GM21529 (cell line): Measurements from ENCODE around the gene ANKRD18B.
A peak's percentile ranks its signal among the peaks of the same experiment; 100 is the strongest.
"Not testable (repeated sequence)": the region's sequence is repeated elsewhere in the genome, so short reads cannot be mapped to it uniquely, and the experiment has no call there.

ENCODE experiments used
- ATAC-seq: cut with Tn5 transposase; IDR thresholded peaks from one replicate; pipeline ENCODE4 v1.9.1; 2021; ENCODE audit not compliant: unreplicated experiment

Gene ANKRD18B

DNA sequence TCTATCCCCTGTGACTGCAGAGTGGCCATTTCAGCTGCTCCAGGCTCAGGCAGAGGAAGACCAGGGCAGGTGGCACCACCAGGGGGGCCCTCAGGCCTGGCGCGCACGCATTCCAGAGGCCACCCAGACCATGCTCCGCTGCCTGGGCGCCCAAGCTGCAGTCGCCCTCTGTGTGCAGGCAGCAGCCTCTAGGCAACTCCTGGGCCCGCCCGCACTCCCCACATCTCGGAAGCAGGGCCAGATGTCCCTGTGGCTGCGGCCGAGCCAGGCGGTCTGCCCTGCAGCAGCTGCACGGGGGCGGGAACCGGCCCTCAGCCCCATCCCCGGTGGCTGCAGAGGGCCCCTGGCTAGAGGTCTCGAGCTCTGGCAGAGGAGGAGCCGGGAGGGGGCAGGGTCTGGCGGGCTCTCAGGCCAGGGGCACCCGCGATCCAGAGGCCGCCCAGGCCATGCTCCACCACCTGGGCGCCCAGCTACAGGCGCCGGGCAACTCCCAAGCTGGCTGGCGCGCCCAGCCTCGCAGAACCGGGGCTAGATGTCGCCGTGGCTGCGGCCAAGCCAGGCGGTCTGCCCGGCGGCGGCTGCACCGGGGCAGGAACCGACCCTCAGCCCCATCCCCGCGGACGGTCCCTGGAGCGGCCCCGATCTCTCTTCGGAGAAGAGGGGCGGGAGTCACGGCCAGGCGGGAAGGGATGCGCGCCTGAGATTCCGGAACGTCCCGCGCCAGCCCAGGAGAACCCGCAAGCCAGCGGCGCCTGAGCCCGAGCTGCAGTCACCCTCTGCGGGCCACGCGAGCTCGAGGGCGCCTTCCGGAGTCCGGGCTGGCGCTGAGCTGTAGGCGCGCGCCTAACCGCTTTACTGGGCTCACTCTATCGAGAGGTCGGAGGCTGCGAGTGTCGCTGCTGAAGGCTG is at the start of gene ANKRD18B:
Gene ANKRD18B (plus strand): TSS at position 855 of the 909 bp plus-strand sequence. CDS start 239 bp downstream, outside the sequence.
- not testable (repeated sequence) for ATAC-seq

DNA sequence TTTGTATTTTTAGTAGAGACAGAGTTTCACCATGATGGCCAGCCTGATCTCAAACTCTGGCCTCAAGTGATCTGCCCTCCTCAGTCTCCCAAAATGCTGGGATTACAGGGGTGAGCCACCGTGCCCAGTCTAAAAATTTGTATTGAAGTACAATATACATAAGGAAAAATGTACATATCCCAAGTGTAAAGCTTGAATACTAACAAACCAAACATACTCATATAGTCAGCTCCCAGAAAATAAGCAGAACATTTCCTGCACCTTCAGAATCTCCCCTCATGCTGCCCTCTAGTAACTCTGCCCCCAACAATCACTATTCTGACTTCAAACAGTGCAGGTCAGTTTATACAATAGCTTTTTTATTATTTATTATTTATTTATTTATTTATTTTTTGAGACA is 48.7 kb upstream of the ANKRD18B start:
- no peak for ATAC-seq

DNA sequence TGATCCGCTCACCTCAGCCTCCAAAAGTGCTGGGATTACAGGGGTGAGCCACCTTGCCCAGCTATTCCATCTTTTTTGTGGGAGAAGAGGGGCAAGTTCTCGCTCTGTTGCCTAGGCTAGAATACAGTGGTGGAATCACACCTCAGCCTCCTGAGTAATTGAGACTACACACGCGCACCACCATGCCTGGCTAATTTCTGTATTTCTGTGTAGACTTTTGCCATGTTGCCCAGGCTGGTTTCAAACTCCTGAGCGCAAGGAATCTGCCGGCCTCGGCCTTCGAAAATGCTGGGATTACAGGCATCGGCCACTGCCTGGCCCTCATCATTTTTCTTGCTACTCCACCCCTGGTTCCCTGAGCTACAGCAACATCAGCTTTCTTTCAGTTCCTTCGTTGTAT is 47.5 kb upstream of the ANKRD18B start:
- no peak for ATAC-seq

DNA sequence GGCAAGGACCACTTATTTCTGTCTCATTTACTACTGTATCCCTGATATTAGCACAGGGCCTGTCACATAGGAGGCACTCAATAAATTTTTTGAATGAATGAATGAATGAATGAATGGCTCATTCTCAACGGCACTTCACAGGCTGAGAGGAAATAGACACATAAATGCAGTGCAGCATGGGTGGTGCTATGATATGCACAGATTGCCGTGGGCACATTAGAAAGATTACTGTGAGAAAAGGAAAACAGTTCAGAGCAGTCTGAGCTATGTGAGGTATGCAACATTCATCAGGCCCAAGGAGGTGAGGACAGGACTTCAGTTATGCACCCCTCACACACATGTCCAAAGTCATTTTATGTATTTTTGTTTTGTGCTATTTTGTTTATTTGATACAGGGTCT is 43.9 kb upstream of the ANKRD18B start:
- ATAC-seq: no peak

DNA sequence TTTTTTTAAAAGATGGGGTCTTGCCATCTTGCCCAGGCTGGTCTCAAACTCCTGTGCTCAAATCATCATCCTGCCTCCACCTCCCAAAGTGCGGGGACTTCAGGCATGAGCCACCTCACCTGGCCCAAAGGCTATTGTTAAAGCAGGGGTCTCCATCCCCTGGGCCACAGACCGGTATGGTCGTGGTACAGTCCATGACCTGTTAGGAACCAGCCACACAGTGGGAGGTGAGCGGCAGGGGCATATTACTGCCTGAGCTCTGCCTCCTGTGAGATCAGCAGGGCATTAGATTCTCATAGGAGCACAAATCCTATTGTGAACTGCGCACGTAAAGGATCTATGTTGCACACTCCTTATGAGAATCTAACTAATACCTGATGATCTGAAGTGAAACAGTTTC is 43.1 kb upstream of the ANKRD18B start:
- no peak for ATAC-seq

DNA sequence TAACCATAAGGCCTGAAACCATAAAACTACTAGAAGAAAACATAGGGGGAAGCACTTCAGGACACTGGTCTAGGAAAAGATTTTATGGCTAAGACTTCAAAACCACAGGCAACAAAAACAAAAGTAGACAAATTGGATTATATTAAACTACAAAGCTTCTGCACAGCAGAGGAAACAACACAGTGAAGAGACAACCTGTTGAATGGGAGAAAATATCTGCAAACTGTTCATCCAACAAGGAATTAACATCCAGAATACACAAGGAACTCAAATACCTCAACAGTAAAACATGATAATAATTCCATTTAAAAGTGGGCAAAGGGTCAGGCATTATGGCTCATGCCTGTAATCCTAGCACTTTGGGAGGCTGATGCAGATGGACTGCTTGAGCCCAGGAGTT is 38.7 kb upstream of the ANKRD18B start:
- ATAC-seq: not testable (repeated sequence)

DNA sequence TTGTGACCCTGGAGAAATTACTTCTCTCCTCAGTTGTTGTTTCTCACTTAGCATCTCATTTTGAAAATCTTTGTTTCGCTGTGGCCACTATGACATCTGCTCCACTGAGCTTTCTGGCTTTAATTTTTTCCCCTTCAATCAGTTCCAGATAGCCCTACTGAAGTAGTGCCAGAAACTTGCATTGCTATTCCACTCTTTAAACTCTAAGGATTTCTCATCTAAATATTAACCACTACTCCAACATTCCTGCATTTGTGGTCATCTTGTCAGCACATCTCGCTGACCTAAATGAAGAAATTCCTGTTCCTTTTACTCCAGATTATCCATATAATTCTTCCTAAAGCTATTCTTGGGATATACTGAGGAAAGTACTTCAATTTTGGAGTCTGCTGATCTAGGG is 35.0 kb upstream of the ANKRD18B start:
- no peak for ATAC-seq

DNA sequence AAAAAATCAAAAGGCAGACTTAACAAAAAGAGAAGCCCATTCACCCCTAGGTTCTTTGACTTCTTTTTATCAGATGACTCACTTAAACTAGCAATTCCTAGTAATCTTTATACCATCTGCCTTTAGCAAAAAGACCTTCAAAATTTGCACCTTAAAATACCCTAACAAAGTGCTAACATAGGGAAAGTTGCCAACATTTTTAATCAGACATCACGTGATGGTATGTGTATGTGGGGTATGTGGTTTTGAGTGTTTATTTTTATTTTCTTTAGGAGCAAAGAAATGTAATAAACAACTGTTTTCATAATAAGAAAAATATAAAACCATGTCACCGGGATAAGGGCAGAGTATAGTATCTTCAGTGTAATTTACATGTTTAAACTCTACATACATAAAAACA is 30.2 kb upstream of the ANKRD18B start:
- ATAC-seq: not testable (repeated sequence)

DNA sequence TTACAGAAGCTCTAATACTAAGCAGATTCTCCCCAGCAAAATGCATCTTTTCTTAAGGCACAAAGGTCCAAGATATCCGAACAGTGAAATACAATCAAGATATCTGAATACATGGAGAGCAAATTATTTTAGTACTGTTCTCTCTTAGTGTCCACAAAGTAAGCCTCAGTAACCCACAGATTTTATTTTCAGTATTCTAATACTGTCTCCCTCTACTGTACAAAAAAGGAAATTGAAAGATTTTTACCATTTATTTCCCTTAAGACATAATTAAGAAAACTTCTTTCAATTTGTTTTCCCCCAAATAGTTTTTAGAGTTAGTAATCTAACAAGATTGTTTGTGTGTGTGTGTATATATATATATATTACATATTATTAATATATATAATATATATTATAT is 25.7 kb upstream of the ANKRD18B start:
- no peak for ATAC-seq

DNA sequence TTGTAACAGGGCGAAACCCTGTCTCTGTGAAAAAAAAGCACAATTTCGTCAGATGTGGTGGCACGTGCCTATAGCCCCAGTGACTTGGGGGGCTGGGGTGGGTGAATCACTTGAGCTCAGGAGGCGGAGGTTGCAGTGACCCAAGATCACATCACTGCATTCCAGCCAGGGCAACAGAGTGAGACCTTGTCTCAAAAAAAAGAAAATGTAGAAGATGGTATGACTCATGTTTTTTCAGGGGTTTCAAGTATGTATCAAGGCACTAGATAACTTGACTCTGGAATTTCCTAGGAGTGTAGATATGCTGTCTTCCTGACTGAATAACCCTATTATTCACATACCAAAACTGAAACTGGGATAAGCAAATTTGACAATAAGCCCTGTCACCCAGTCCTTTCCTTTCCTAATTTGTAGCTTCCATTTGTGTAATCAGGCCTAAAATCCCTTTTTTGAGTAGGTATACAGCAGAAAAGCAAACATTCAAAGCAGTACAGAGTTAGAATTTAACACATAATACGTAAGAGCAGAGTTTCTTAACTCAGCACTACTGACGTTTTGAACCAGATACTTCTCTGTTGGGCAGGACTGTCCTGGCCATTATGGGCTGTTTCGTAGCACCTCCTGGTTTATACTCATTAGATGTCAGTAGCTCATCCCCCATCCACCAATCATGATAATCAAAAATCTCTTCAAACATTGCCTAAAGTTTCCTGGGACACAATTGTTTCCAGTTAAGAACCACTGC is 17.3 kb upstream of the ANKRD18B start:
- no peak for ATAC-seq

DNA sequence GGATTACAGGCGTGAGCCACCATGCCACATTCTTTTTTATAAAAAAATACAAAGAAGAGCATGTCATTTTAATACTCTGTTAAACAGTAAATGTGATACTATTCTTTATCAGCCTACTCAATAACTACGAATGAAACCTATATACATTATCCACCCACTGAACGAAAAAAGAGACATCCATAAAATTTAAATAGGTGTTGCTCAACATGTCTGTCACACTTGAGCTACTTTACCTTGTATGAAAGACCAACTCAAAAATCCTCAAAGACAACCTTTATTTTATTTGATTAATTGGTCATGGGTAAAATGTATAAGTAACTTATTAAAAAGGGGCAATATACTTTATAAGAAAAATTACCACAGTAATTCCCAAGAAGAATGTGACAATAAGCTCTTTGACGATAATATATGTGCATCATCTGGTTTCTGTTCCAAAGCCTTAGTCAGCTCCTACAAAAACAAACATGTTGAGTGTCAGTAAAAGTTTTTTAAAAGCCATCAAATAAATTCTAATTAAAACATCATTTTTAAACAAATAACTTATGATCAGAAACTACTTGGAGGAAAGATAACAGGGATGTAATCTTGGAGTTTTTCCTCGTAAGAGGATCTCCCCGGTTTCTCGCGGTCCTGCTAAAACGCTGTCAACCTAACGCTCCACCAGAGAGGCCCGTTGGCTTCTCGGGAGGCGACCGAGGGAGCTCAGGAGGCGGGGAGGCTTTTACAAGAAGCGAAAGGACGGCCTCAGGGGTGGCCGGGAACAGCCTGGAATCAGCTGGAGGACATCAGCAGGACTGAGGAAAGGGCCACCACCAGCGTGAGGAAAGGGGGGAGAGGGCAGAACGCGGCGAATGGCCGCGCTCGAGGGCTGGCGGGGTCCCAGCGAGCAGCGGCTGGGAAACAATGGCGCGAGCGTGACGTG is 13.5 kb upstream of the ANKRD18B start:
- peak; percentile 52 for ATAC-seq

DNA sequence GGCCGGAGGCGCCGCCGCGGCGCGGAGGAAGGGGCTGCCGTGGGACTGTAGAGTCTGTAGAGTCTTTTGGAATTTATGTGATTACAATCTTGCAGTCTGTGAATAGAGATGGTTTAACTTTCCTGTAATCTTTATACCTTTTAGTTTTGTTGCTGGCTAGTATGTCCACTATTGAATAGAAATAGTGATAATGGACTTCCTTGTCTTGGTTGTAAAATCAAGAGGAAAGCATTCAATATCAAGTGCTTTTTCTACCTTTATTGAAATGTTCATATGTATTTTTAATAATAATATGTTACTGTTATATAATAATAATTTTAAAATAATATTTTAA is 12.9 kb upstream of the ANKRD18B start:
- ATAC-seq: not testable (repeated sequence)

DNA sequence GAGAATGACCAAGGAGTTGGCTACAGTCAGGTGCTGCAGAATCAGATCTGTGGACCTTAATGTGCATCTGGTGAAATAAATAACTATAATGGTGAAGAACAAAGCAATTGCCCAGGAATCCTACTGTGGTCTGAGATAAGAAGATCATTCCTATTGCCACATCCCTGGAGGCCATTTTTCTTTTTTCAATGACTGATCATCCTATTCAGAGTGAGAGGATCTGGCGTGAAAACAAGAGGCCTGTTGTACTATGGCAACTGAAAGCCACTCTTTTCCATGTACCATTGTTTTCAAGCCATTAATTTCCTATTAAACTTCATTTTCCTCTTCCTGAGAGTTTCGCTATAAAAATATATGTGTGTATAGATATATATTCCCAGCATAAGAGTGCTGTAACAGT is 11.5 kb upstream of the ANKRD18B start:
- ATAC-seq: not testable (repeated sequence)

DNA sequence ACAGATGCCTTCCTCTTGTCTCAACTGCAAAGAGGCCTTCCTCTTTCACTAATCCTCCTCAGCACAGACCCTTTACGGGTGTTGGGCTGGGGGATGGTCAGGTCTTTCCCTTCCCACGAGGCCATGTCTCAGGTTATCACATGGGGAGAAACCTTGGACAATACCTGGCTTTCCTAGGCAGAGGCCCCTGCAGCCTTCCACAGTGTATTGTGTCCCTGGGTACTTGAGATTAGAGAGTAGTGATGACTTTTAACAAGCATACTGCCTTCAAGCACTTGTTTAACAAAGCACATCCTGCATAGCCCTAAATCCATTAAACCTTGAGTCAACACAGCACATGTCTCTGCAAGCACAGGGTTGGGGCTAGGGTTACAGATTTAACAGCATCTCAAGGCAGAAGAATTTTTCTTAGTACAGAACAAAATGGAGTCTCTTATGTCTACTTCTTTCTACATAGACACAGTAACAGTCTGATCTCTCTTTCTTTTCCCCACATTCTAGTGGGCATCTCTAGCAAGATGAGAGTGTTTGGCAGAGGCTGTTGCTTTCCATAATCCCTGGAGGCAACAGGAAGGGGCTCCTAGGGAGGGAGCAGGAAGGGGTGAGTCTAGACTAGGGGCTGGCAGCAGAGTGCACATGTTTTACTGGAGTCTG is 8.6 kb upstream of the ANKRD18B start:
- ATAC-seq: not testable (repeated sequence)

DNA sequence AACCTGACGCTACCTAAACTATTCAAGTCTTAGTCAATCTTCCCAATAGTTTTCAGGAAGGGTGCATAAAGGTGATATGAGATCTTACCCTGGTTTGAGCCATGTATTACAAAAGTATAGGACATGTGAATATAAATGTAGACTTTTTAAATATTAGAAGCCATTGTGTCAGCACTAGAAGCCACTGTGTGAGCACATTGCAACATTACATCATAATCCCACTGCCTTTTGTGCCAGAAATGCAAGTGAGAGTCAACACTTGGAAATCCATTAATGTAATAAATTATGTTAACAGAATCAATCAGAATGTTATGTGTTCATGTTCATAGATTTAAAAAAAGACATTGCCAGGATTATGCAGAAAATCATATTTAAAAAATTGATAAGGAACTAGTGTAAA is 7.7 kb upstream of the ANKRD18B start:
- ATAC-seq: not testable (repeated sequence)

DNA sequence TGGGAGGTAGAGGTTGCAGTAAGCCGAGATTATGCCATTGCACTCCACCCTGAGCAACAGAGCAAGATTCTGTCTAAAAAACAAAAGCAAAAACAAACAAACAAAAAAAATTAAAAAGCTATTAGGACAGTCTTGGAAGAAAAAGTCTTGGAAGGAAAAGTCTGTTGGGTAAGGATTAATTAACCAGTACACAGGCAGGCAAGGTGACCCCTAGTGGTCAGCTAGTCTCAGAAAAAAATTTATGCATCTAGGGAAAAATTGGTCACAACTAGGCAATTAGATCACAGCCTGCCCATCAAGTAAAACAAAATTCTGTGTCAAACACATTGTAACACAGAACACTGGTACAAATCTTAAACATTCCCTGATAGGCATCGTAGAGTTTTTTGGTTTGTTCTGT is 6.7 kb upstream of the ANKRD18B start:
- ATAC-seq: no peak

DNA sequence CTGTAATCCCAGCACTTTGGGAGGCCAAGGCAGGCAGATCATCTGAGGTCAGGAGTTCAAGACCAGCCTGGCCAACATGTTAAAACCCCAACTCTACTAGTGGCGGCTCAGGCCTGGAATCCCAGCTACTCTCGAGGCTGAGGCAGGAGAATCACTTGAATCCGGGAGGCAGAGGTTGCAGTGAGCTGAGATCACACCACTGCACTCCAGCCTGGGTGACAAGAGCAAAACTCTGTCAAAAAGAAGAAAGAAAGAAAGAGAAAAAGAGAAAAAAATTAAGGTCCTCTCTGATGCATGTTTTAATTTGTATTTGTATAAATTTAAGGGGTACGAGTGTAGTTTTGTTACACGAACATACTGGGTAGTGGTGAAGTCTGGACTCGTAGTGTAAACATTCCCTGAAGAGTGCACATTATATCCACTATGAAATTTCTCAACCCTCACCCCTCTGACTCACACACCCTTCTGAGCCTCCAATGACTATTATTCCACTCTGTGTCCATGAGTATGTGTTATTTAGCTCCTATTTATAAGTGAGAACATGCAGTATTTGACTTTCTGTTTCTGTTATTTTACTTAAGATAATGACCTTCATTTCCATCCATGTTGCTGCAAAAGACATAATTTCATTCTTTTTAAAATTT is 6.0 kb upstream of the ANKRD18B start:
- not testable (repeated sequence) for ATAC-seq

DNA sequence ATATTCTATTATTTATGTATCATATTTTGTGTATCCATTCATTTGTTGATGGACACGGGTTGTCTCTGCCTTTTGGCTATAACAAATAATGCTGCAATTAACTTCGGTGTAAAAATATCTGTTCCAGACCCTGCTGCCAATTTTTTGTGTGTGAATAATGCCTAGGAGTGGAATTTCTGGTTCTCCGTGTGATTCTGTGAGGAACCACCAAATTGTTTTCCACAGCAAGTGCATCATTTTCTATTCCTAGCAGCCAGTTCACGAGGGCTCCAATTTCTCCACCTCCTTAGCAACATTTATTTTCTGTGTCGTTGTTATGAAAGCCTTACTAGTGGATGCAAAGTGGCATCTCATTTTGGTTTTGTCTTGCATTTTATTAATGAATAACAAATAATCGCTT is 2.2 kb upstream of the ANKRD18B start:
- not testable (repeated sequence) for ATAC-seq

DNA sequence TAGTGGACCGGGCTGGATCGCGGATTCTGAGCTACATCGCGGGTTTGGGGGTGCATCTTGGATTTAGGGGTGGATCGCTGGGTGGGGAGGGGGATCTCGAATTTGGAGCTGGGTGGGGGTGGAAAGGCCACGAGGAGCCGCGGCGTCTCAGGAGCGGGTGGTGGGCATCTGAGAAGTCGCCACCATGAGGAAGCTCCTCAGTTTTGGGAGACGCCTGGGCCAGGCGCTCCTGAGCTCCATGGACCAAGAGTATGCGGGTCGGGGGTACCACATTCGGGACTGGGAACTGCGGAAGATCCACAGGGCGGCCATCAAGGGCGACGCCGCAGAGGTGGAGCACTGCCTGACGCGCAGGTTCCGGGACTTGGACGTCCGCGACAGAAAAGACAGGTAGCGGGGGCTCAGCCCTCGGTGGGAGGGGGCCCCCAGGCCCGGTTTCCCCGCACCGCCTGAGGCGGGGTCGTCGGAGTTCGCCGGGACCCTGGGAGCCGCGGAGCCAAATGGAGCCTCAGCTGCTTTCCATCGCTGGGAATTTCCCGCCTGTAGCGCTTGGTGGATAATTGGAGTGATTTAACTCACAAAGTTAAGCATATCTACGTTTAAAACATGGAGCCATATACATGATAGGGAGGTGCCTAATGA is 376 bp downstream of the ANKRD18B start:
- no peak for ATAC-seq

DNA sequence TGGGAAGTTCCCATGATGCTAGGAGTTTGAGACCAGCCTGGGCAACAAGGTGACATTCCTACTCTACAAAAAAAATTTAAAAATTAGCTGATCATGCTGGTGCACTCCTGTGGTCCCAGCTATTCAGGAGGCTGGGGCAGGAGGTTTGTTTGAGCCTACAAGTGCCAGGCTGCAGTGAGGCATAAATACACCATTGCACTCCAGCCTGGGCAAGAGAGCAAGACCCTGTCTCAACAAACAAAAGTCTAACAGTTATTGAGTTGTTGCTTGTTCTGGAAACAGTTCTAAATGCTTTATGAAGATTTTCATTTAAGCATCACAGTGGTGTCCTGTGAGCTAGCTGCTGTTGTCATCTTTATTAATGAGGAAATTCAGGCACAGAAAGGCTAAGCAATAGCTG is 4.0 kb downstream of the ANKRD18B start:
- ATAC-seq: not testable (repeated sequence)
